HepG2 (cell line): ENCODE results near the gene PLCG2. TPM values are rescaled to one million over a fixed set of nuclear protein-coding genes. Genes with fewer than 3 reads are reported as not detected.

ENCODE experiments used
- BRD4 ChIP-seq: sonication (generic); formaldehyde crosslinking; IDR thresholded peaks from 2 replicates; pipeline ENCODE4 v1.4.0; 2020; ENCODE audit warnings: missing genetic modification reagents
- DBP ChIP-seq: sonication (generic); formaldehyde crosslinking; IDR thresholded peaks from 2 replicates; pipeline ENCODE4 v1.4.0; 2020; ENCODE audit warnings: missing genetic modification reagents; ENCODE audit errors: not compliant biosample characterization
- GZF1 ChIP-seq: sonication (generic); formaldehyde crosslinking; IDR thresholded peaks from 2 replicates; pipeline ENCODE4 v1.5.1; 2020; ENCODE audit warnings: mild to moderate bottlenecking, missing genetic modification reagents
- HNRNPH1 ChIP-seq: fragments of 200-400 bp; formaldehyde crosslinking; optimal IDR thresholded peaks from 2 replicates; pipeline ENCODE3; 2017; ENCODE audit warnings: mild to moderate bottlenecking, low read depth, low read length
- KLF6 ChIP-seq: IDR thresholded peaks from 2 replicates; pipeline ENCODE4 v1.8.0; 2016; ENCODE audit warnings: missing biosample characterization, missing genetic modification reagents
- MXI1 ChIP-seq: IDR thresholded peaks from 3 replicates; pipeline ENCODE4 v1.6.1; 2012; ENCODE audit warnings: low read depth, low read length, inconsistent platforms, borderline replicate concordance
- NFE2L2 ChIP-seq: fragments of 150-350 bp; IDR thresholded peaks from 2 replicates; pipeline ENCODE4 v1.6.1; 2014; ENCODE audit warnings: low read length
- RARA ChIP-seq: IDR thresholded peaks from 2 replicates; pipeline ENCODE4 v1.6.1; 2016; ENCODE audit warnings: missing genetic modification reagents, missing compliant biosample characterization
- ZHX1 ChIP-seq: sonication (generic); formaldehyde crosslinking; IDR thresholded peaks from 2 replicates; pipeline ENCODE4 v1.8.1; 2022; ENCODE audit warnings: low read depth, mild to moderate bottlenecking, missing genetic modification reagents
- ZNF207 ChIP-seq: fragments of 450-650 bp; IDR thresholded peaks from 2 replicates; pipeline ENCODE4 v1.6.1; 2016; ENCODE audit warnings: antibody characterized with exemption, borderline replicate concordance
- ZNF614 ChIP-seq: IDR thresholded peaks from 2 replicates; pipeline ENCODE4 v1.6.1; 2018; ENCODE audit warnings: missing biosample characterization, missing genetic modification reagents, inconsistent platforms, borderline replicate concordance
- ZNF841 ChIP-seq: sonication (generic); formaldehyde crosslinking; IDR thresholded peaks from 2 replicates; pipeline ENCODE4 v1.8.1; 2023; ENCODE audit warnings: missing genetic modification reagents, borderline replicate concordance
- ZNF850 ChIP-seq: sonication (generic); formaldehyde crosslinking; conservative IDR thresholded peaks from 2 replicates; pipeline ENCODE4 v1.9.0; 2021; ENCODE audit warnings: mild to moderate bottlenecking, missing genetic modification reagents
- polyA plus RNA-seq, 8 experiments: library from polyadenylated mRNA; depleted of rRNA in 3 of 8; stranded (reverse) in 7 of 8; unstranded in 1 of 8; fragments of >200 nt; fragmentation: Illumina TruSeq in 4 of 8; extraction: Trizol in 4 of 8; gene quantifications; 2 replicates each; pipeline versions ENCODE4 v1.2.1 to v1.2.3, GENCODE V29; 2011 to 2016; ENCODE audit warnings: low read depth in 4 of 8, missing spikeins in 1 of 8, mixed read lengths in 1 of 8; ENCODE audit not compliant: insufficient read depth in 1 of 8
- total RNA-seq, 5 experiments: library from RNA; depleted of rRNA; stranded (reverse); fragments of >200 nt; fragmentation: Illumina TruSeq; extraction: Trizol; gene quantifications; 2 replicates each; pipeline ENCODE4 v1.2.3, GENCODE V29; 2016; ENCODE audit warnings: low read depth in 1 of 5
- TF ChIP-seq, protein P1 (sequence below): sonication (generic); formaldehyde crosslinking; IDR thresholded peaks from 2 replicates; pipeline ENCODE4 v1.5.0; 2020; ENCODE audit warnings: mild to moderate bottlenecking, missing genetic modification reagents, borderline replicate concordance

PLCG2 gene
- total and polyA plus RNA-seq, 2 of the 13 experiments (the other 11 are each of a cell fraction or from before 2014, with no cell fraction given): 0.13 to 0.18 TPM

GRCh38 chr16:81767987-81768592 lies 11.0 kb upstream of the PLCG2 start (continued):
- TF ChIP-seq, protein P1, sequence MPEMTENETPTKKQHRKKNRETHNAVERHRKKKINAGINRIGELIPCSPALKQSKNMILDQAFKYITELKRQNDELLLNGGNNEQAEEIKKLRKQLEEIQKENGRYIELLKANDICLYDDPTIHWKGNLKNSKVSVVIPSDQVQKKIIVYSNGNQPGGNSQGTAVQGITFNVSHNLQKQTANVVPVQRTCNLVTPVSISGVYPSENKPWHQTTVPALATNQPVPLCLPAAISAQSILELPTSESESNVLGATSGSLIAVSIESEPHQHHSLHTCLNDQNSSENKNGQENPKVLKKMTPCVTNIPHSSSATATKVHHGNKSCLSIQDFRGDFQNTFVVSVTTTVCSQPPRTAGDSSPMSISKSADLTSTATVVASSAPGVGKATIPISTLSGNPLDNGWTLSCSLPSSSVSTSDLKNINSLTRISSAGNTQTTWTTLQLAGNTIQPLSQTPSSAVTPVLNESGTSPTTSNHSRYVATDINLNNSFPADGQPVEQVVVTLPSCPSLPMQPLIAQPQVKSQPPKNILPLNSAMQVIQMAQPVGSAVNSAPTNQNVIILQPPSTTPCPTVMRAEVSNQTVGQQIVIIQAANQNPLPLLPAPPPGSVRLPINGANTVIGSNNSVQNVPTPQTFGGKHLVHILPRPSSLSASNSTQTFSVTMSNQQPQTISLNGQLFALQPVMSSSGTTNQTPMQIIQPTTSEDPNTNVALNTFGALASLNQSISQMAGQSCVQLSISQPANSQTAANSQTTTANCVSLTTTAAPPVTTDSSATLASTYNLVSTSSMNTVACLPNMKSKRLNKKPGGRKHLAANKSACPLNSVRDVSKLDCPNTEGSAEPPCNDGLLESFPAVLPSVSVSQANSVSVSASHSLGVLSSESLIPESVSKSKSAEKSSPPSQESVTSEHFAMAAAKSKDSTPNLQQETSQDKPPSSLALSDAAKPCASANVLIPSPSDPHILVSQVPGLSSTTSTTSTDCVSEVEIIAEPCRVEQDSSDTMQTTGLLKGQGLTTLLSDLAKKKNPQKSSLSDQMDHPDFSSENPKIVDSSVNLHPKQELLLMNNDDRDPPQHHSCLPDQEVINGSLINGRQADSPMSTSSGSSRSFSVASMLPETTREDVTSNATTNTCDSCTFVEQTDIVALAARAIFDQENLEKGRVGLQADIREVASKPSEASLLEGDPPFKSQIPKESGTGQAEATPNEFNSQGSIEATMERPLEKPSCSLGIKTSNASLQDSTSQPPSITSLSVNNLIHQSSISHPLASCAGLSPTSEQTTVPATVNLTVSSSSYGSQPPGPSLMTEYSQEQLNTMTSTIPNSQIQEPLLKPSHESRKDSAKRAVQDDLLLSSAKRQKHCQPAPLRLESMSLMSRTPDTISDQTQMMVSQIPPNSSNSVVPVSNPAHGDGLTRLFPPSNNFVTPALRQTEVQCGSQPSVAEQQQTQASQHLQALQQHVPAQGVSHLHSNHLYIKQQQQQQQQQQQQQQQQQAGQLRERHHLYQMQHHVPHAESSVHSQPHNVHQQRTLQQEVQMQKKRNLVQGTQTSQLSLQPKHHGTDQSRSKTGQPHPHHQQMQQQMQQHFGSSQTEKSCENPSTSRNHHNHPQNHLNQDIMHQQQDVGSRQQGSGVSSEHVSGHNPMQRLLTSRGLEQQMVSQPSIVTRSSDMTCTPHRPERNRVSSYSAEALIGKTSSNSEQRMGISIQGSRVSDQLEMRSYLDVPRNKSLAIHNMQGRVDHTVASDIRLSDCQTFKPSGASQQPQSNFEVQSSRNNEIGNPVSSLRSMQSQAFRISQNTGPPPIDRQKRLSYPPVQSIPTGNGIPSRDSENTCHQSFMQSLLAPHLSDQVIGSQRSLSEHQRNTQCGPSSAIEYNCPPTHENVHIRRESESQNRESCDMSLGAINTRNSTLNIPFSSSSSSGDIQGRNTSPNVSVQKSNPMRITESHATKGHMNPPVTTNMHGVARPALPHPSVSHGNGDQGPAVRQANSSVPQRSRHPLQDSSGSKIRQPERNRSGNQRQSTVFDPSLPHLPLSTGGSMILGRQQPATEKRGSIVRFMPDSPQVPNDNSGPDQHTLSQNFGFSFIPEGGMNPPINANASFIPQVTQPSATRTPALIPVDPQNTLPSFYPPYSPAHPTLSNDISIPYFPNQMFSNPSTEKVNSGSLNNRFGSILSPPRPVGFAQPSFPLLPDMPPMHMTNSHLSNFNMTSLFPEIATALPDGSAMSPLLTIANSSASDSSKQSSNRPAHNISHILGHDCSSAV (CRISPR knock-in tag): no peak
- no peak for TF ChIP-seq DBP (CRISPR knock-in tag)
- TF ChIP-seq ZNF207: no peak
- TF ChIP-seq ZNF841 (CRISPR knock-in tag): no peak
- TF ChIP-seq ZNF850 (CRISPR knock-in tag): no peak
- peak; percentile 35; the same call in 1 of the 3 replicates for TF ChIP-seq MXI1
- no peak for TF ChIP-seq BRD4 (CRISPR knock-in tag)
- no peak for TF ChIP-seq HNRNPH1
- TF ChIP-seq ZNF614: peak; percentile 87
- TF ChIP-seq RARA (CRISPR knock-in tag): peak; percentile 91
- peak; percentile 25; the same call in 1 of the 2 replicates for TF ChIP-seq NFE2L2
- peak; percentile 69; the same call in 1 of the 2 replicates for TF ChIP-seq KLF6 (CRISPR knock-in tag)
- TF ChIP-seq GZF1 (CRISPR knock-in tag): no peak
- no peak for TF ChIP-seq ZHX1 (CRISPR knock-in tag)
